ENCODE measurements around the gene APOM. TPM values are rescaled to one million over a fixed set of nuclear protein-coding genes. Genes with fewer than 3 reads are reported as not detected.

Gene APOM
- total and polyA plus RNA-seq, 2 of the 4 experiments (the other 2 are of a cell fraction), result 1.4 to 3.8 TPM

DNA sequence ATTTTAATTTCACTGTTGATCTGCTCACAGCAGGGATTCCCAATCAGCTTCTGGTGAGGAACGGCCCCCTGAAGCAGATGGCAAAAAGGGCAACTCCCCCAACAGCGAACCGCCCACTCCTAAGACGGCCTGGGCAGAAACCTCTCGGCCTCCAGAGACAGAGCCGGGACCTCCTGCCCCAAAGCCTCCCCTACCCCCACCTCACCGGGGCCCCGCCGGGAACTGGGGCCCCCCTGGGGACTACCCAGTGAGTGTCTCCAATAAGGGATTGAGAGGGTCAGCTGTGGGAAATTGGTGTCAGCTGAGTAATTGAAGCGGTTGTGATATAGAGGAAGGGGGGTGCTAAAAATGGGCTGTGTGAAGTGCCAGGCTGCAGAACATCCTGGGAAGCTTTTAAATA, 28.7 kb upstream of the APOM start:
- dilution Hi-C loops (cut with HindIII; ENCODE audit: low sequenced_read_pairs, unreplicated experiment), result no loop called here
- Histone ChIP-seq H3K9me3 (ENCODE audit: control insufficient read depth, insufficient read depth, low read length) (no peaks in the 10 kb centered on the region), H3K27me3 (ENCODE audit: control insufficient read depth, insufficient read depth, low read length) (no peaks in the 10 kb centered on the region), H2AK9ac (replicated peaks; ENCODE audit: low read depth, low read length, poor library complexity) (no peak overlapping the region), H2BK15ac (ENCODE audit: low read depth, low read length) (no peak overlapping the region), H3K4me1 (ENCODE audit: control insufficient read depth, insufficient read depth, low read length) (no peaks in the 10 kb centered on the region), H3K4me3 (ENCODE audit: insufficient read depth, low read depth, low read length) (no peak overlapping the region), H4K20me1 (ENCODE audit: insufficient read depth, low read length) (peaks cover 45% of the 10 kb centered on the region), H3K14ac (replicated peaks; ENCODE audit: low read depth, low read length) (no peak overlapping the region), H3K18ac (ENCODE audit: low read depth, low read length) (no peak overlapping the region), H2BK20ac (ENCODE audit: low read depth, low read length) (no peak overlapping the region), H2BK5ac (ENCODE audit: low read depth, low read length, poor library complexity, severe bottlenecking) (no peak overlapping the region), H2BK120ac (ENCODE audit: low read depth, low read length) (no peak overlapping the region), H3K79me1 (ENCODE audit: low read depth in 1 of 2, low read length in 2 of 2) (peaks cover 26 to 71% of the 10 kb centered on the region in 2 experiments), H3K9ac (ENCODE audit: low read depth, low read length) (no peak overlapping the region), H3K36me3 (ENCODE audit: control insufficient read depth, insufficient read depth, low read length) (peaks cover 87% of the 10 kb centered on the region), H3K23ac (ENCODE audit: low read depth, low read length) (no peak overlapping the region), H4K8ac (ENCODE audit: low read depth in 2 of 2, low read length in 2 of 2) (no peak overlapping the region), H3K4ac (ENCODE audit: low read depth, low read length) (no peak overlapping the region), H3K9me1 (ENCODE audit: insufficient read depth, low read length) (peaks cover 6% of the 10 kb centered on the region), H4K5ac (ENCODE audit: low read depth, low read length) (no peak overlapping the region), H3K4me2 (ENCODE audit: low read depth, low read length) (no peak overlapping the region), H3K56ac (ENCODE audit: extremely low read depth, insufficient read depth, low read length) (no peak overlapping the region), H2AFZ (replicated peaks; ENCODE audit: low read length, poor library complexity) (no peak overlapping the region), H3K27ac (ENCODE audit: insufficient read depth, low read length) (no peak overlapping the region), H4K91ac (ENCODE audit: insufficient read depth, low read depth, low read length) (no peak overlapping the region), H2AK5ac (ENCODE audit: low read depth, low read length) (no peak overlapping the region)
- in situ Hi-C loops (cut with MboI; ENCODE audit: low sequenced_read_pairs), result no loop called here
- no peak for DNase-seq
- no TSS peak for BruUV-seq (replicated peaks)
- CTCF ChIA-PET, result no interaction called here
- TF ChIP-seq MAZ (IDR thresholded peaks at IDR 0.05; ENCODE audit: borderline replicate concordance, low read depth, low read length), result no peak
- TF ChIP-seq, protein P1, sequence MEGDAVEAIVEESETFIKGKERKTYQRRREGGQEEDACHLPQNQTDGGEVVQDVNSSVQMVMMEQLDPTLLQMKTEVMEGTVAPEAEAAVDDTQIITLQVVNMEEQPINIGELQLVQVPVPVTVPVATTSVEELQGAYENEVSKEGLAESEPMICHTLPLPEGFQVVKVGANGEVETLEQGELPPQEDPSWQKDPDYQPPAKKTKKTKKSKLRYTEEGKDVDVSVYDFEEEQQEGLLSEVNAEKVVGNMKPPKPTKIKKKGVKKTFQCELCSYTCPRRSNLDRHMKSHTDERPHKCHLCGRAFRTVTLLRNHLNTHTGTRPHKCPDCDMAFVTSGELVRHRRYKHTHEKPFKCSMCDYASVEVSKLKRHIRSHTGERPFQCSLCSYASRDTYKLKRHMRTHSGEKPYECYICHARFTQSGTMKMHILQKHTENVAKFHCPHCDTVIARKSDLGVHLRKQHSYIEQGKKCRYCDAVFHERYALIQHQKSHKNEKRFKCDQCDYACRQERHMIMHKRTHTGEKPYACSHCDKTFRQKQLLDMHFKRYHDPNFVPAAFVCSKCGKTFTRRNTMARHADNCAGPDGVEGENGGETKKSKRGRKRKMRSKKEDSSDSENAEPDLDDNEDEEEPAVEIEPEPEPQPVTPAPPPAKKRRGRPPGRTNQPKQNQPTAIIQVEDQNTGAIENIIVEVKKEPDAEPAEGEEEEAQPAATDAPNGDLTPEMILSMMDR (conservative IDR thresholded peaks at IDR 0.05; ENCODE audit: low read depth, low read length), result no peak
- TF ChIP-seq, protein P2, sequence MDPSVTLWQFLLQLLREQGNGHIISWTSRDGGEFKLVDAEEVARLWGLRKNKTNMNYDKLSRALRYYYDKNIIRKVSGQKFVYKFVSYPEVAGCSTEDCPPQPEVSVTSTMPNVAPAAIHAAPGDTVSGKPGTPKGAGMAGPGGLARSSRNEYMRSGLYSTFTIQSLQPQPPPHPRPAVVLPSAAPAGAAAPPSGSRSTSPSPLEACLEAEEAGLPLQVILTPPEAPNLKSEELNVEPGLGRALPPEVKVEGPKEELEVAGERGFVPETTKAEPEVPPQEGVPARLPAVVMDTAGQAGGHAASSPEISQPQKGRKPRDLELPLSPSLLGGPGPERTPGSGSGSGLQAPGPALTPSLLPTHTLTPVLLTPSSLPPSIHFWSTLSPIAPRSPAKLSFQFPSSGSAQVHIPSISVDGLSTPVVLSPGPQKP (IDR thresholded peaks at IDR 0.05; ENCODE audit: borderline replicate concordance, low read depth, low read length), result no peak
- no peak for TF ChIP-seq CEBPB (IDR thresholded peaks at IDR 0.05; ENCODE audit: low read depth, low read length)
- no peak for TF ChIP-seq CHD1 (IDR thresholded peaks at IDR 0.05; ENCODE audit: low read depth, low read length)
- TF ChIP-seq SMC3 (IDR thresholded peaks at IDR 0.05; ENCODE audit: low read depth, low read length), result no peak
- TF ChIP-seq POLR2A (IDR thresholded peaks at IDR 0.05; ENCODE audit: low read depth, low read length), result no peak
- POLR2A ChIA-PET (ENCODE audit: unreplicated experiment), result interaction anchor here (0.6 kb wide), 1 partner anchor 182 kb away, joined by 3 read pairs; no protein-coding TSS in a partner anchor
- intact Hi-C loops (cut with micrococcal nuclease), result no loop called here
- WGBS, 2 experiments (ENCODE audit: extremely low coverage in 2 of 2, insufficient read length in 1 of 2), result no CpG with 5 or more reads among the region's 10 CpGs
- no peak for ATAC-seq (ENCODE audit: low read depth)

Data from IMR-90 (cell line).